Heart right ventricle (tissue), 16 donors: ENCODE data around the gene VPS25. TPM values are rescaled to one million over a fixed set of nuclear protein-coding genes. Genes with fewer than 3 reads are reported as not detected.

Experiments
- ATAC-seq, 8 donors: fragments of 200-7000 bp; cut with Tn5 transposase; one replicate each; pipeline ENCODE4 v1.9.1; 2020; ENCODE audit warnings: mild to moderate bottlenecking in 8 of 8, moderate library complexity in 8 of 8, moderate number of reproducible peaks in 1 of 8
- DNase-seq, 2 donors: peaks; one replicate each; pipeline ENCODE4 v3.0.0-alpha.2; 2020
- H3K27ac ChIP-seq, 10 donors: fragments of 200-600 bp; sonication (generic) in 2 of 10; one replicate each; pipeline versions ENCODE4 v1.5.0 to v1.8.0; 2020 to 2022; ENCODE audit warnings: mild to moderate bottlenecking in 3 of 10
- H3K27me3 ChIP-seq, 7 donors: fragments of 200-600 bp; one replicate each; pipeline ENCODE4 v1.8.0; 2021 to 2022; ENCODE audit warnings: mild to moderate bottlenecking in 2 of 7
- H3K36me3 ChIP-seq, 9 donors: fragments of 200-600 bp; sonication (generic) in 1 of 9; one replicate each; pipeline versions ENCODE4 v1.5.0 to v1.8.0; 2020 to 2022; ENCODE audit warnings: mild to moderate bottlenecking in 2 of 9
- H3K4me1 ChIP-seq, 9 donors: fragments of 200-600 bp; sonication (generic) in 1 of 9; one replicate each; pipeline versions ENCODE4 v1.5.0 to v1.8.0; 2020 to 2022; ENCODE audit warnings: mild to moderate bottlenecking in 4 of 9
- H3K4me3 ChIP-seq, 10 donors: fragments of 200-600 bp; sonication (generic) in 2 of 10; one replicate each; pipeline versions ENCODE4 v1.5.0 to v1.8.0; 2020 to 2022; ENCODE audit warnings: mild to moderate bottlenecking in 7 of 10, moderate library complexity in 2 of 10
- H3K9me3 ChIP-seq, 11 donors: fragments of 200-600 bp in 10 of 11; sonication (generic) in 2 of 11; one replicate each; pipeline versions ENCODE4 v1.5.0 to v1.8.0; 2013 to 2022; ENCODE audit warnings: mild to moderate bottlenecking in 2 of 11, control low read depth in 1 of 11, moderate library complexity in 1 of 11
- CTCF ChIP-seq, 9 donors: fragments of 200-600 bp; sonication (generic) in 2 of 9; IDR thresholded peaks; one replicate each; pipeline versions ENCODE4 v1.5.0 to v1.8.0; 2021 to 2022; ENCODE audit warnings: antibody characterized with exemption in 9 of 9, mild to moderate bottlenecking in 5 of 9, moderate library complexity in 1 of 9
- WGBS, 2 donors: extraction: QIAGEN DNeasy Blood & Tissue Kit; methylation state at CpG; one replicate each; pipeline ENCODE4 v1.1.7; 2013; ENCODE audit warnings: inconsistent platforms in 1 of 2; 5-methylcytosine and 5-hydroxymethylcytosine counted together
- intact Hi-C, 10 donors: fragments of 100-400 bp; cut with DNase I; formaldehyde crosslinking; loops; one replicate each; pipeline versions ENCODE4 v1.11.1 to v1.14.2; 2022
- polyA plus RNA-seq, 2 donors: library from polyadenylated mRNA; stranded (reverse); fragments of 200-250 nt; gene quantifications; one replicate each; pipeline ENCODE4 v1.2.3, GENCODE V29; 2013
- total RNA-seq, 10 donors: library from RNA; stranded (reverse); fragmentation: NEBNext Ultra II Directional in 3 of 10; extraction: Animal tissue kit (Norgen Biotek cat#: 25700) in 3 of 10; gene quantifications; one replicate each; pipeline versions ENCODE4 v1.2.1 to v1.2.4, GENCODE V29; 2021 to 2023
- donor health status: Arrhythmogenic right ventricular cardiomyopathy.
- donor health status: ischemic (EF 13 %, LVEDD 7.1; RV severe dilation, severe dysfunction).
- donor health status: healthy with polysubstance abuse.
- donor health status: DM: no; HTN: yes; CAD: no.
- donor health status: DM: no; HTN: no; CAD: no.
- donor health status: ischemic (EF 25% LVEDD 6.9; RV normal size, moderate dysfunction).
- donor health status: ischemic (EF 25% LVEDD 5.7; RV mildly dilated, moderate dysfunction).
- donor health status: healthy.
- donor health status: DM: yes; HTN: yes; CAD: no.
- donor health status: Ischemic cardiomyopathy.
- donor health status: ischemic (EF 35%, LVEDD 5.7; RV mildly dilated, moderate dysfunction).
- donor health status: nonischemic (EF 11% LVEDD 7.7; RV severe dilation, severe dysfunction).
- donor health status: DM: yes; HTN: yes; CAD: no.
- donor health status: PGD.
- donor health status: ischemic (EF 29% LVEDD 5.4; RV normal size, mild dysfunction).
- donor health status: nonischemic (EF 23%, LVEDD 6.1; RV moderate dilation, normal function).

Gene VPS25
- total and polyA plus RNA-seq, 12 donors, result 28.0 to 80.9 (median 37.3) TPM

- no peak for TF ChIP-seq CTCF (IDR thresholded peaks at IDR 0.05)
- intact Hi-C loops, result loop anchor here in 1 of 10 donors (10.0 kb wide), 1 partner anchor 188 kb away; the partner anchor contains the start of genes RETREG3 and TUBG1
- Histone ChIP-seq H3K36me3 (peaks cover 0 to 19% (median 4%) of the 10 kb centered on the region in 9 donors), H3K4me3 (no peak overlapping the region), H3K4me1 (peaks cover 0 to 10% (median 9%) of the 10 kb centered on the region in 9 donors), H3K27ac (no peak overlapping the region), H3K27me3 (peaks cover 0 to 24% (median 7%) of the 10 kb centered on the region in 7 donors), H3K9me3 (no peaks in the 10 kb centered on the region)
- WGBS, 2 donors, result 57 to 62% methylated on average over 5 of the region's 5 CpGs
- no peak for ATAC-seq
- no peak for DNase-seq
Measured at GRCh38 chr17:42792545-42792944, 19.3 kb downstream of the VPS25 start.

- WGBS, 2 donors, result 72 to 74% methylated on average over 4 of the region's 4 CpGs
- DNase-seq, result no peak
Measured at GRCh38 chr17:42795061-42795460, 21.8 kb downstream of the VPS25 start.

GRCh38 chr17:42795465-42795864 is 22.2 kb downstream of the VPS25 start:
- WGBS, 2 donors, result 88 to 91% methylated on average over 10 of the region's 10 CpGs
- peaks cover 0 to 23% (median 17%) of the 10 kb centered on the region in 9 donors for H3K4me1 ChIP-seq
- no peak for TF ChIP-seq CTCF (IDR thresholded peaks at IDR 0.05)
- ATAC-seq (no peak), DNase-seq (no peak)
- no peaks in the 10 kb centered on the region for H3K27me3 ChIP-seq
- intact Hi-C loops, result loop anchor here in 1 of 10 donors (10.0 kb wide), 1 partner anchor 191 kb away; the partner anchor contains the start of genes RETREG3 and TUBG1
- no peak overlapping the region for H3K4me3 ChIP-seq
- H3K27ac ChIP-seq, result no peak overlapping the region
- H3K9me3 ChIP-seq, result no peaks in the 10 kb centered on the region
- peaks cover 0 to 19% (median 4%) of the 10 kb centered on the region in 9 donors for H3K36me3 ChIP-seq

More at GRCh38 chr17:42795061-42795460, 21.8 kb downstream of the VPS25 start:
- Histone ChIP-seq H3K4me1 (peaks cover 0 to 23% (median 17%) of the 10 kb centered on the region in 9 donors), H3K4me3 (no peak overlapping the region), H3K27ac (no peak overlapping the region), H3K27me3 (peaks cover 0 to 3% (median 0%) of the 10 kb centered on the region in 7 donors), H3K36me3 (peaks cover 0 to 19% (median 4%) of the 10 kb centered on the region in 9 donors), H3K9me3 (no peaks in the 10 kb centered on the region)
- no peak for TF ChIP-seq CTCF (IDR thresholded peaks at IDR 0.05)
- no peak for ATAC-seq
- intact Hi-C loops, result loop anchor here in 1 of 10 donors (10.0 kb wide), 1 partner anchor 190 kb away; the partner anchor contains the start of genes RETREG3 and TUBG1

GRCh38 chr17:42796066-42796758 is 23.0 kb downstream of the VPS25 start:
- H3K4me1 ChIP-seq, result peaks cover 0 to 23% (median 17%) of the 10 kb centered on the region in 9 donors
- intact Hi-C loops, result loop anchor here in 1 of 10 donors (10.0 kb wide), 1 partner anchor 191 kb away; the partner anchor contains the start of genes RETREG3 and TUBG1

More at GRCh38 chr17:42796066-42796758, 23.0 kb downstream of the VPS25 start:
- no peak for TF ChIP-seq CTCF (IDR thresholded peaks at IDR 0.05)
- no peaks in the 10 kb centered on the region for H3K9me3 ChIP-seq
- no peak overlapping the region for H3K4me3 ChIP-seq
- H3K27me3 ChIP-seq, result no peaks in the 10 kb centered on the region
- DNase-seq (no peak), ATAC-seq (no peak)
- H3K27ac ChIP-seq, result no peak overlapping the region
- WGBS, 2 donors, result 87 to 92% methylated on average over 18 of the region's 18 CpGs
- H3K36me3 ChIP-seq, result peaks cover 0 to 19% (median 4%) of the 10 kb centered on the region in 9 donors
